Measurements from ENCODE around the gene AP5Z1.

AP5Z1 gene

GRCh38 chr7:4833691-4834600 lies 58.5 kb downstream of the AP5Z1 start:
- H3K36me3 ChIP-seq (ENCODE audit: insufficient read depth, low read length), result no peaks in the 10 kb centered on the region
- H3K9ac ChIP-seq (ENCODE audit: low read length), result no peak overlapping the region
- H3K27ac ChIP-seq (ENCODE audit: low read depth, low read length), result no peak overlapping the region
- no peak overlapping the region for H3K4me3 ChIP-seq (ENCODE audit: low read depth in 1 of 2, low read length in 2 of 2)
- no peaks in the 10 kb centered on the region for H3K9me3 ChIP-seq (ENCODE audit: low read length)
- no peaks in the 10 kb centered on the region for H3K4me1 ChIP-seq (ENCODE audit: insufficient read depth, low read length)
- H3K27me3 ChIP-seq (ENCODE audit: control insufficient read depth in 1 of 2, insufficient read depth in 2 of 2, low read length in 2 of 2), result no peaks in the 10 kb centered on the region

GRCh38 chr7:4834601-4835397 lies 59.4 kb downstream of the AP5Z1 start:
- no peaks in the 10 kb centered on the region for H3K9me3 ChIP-seq (ENCODE audit: low read length)
- no peaks in the 10 kb centered on the region for H3K4me1 ChIP-seq (ENCODE audit: insufficient read depth, low read length)
- H3K27ac ChIP-seq (ENCODE audit: low read depth, low read length), result no peak overlapping the region
- H3K9ac ChIP-seq (ENCODE audit: low read length), result no peak overlapping the region
- H3K27me3 ChIP-seq (ENCODE audit: control insufficient read depth in 1 of 2, insufficient read depth in 2 of 2, low read length in 2 of 2), result no peaks in the 10 kb centered on the region
- H3K36me3 ChIP-seq (ENCODE audit: insufficient read depth, low read length), result no peaks in the 10 kb centered on the region
- H3K4me3 ChIP-seq (ENCODE audit: low read depth in 1 of 2, low read length in 2 of 2), result no peak overlapping the region

GRCh38 chr7:4835398-4836205 lies 60.2 kb downstream of the AP5Z1 start:
- no peak overlapping the region for H3K4me3 ChIP-seq (ENCODE audit: low read depth in 1 of 2, low read length in 2 of 2)

GRCh38 chr7:4836206-4836661 lies 60.8 kb downstream of the AP5Z1 start:
- Histone ChIP-seq H3K4me1 (ENCODE audit: insufficient read depth, low read length) (no peaks in the 10 kb centered on the region), H3K36me3 (ENCODE audit: insufficient read depth, low read length) (no peaks in the 10 kb centered on the region), H3K9ac (ENCODE audit: low read length) (no peak overlapping the region), H3K27ac (ENCODE audit: low read depth, low read length) (no peak overlapping the region), H3K9me3 (ENCODE audit: low read length) (no peaks in the 10 kb centered on the region), H3K4me3 (ENCODE audit: low read depth in 1 of 2, low read length in 2 of 2) (no peak overlapping the region), H3K27me3 (ENCODE audit: control insufficient read depth in 1 of 2, insufficient read depth in 2 of 2, low read length in 2 of 2) (no peaks in the 10 kb centered on the region)

More at GRCh38 chr7:4835398-4836205, 60.2 kb downstream of the AP5Z1 start:
- H3K36me3 ChIP-seq (ENCODE audit: insufficient read depth, low read length), result no peaks in the 10 kb centered on the region
- no peak overlapping the region for H3K27ac ChIP-seq (ENCODE audit: low read depth, low read length)
- H3K27me3 ChIP-seq (ENCODE audit: control insufficient read depth in 1 of 2, insufficient read depth in 2 of 2, low read length in 2 of 2), result no peaks in the 10 kb centered on the region
- H3K4me1 ChIP-seq (ENCODE audit: insufficient read depth, low read length), result no peaks in the 10 kb centered on the region
- no peak overlapping the region for H3K9ac ChIP-seq (ENCODE audit: low read length)
- H3K9me3 ChIP-seq (ENCODE audit: low read length), result no peaks in the 10 kb centered on the region

GRCh38 chr7:4837041-4837802 lies 61.8 kb downstream of the AP5Z1 start:
- H3K4me1 ChIP-seq (ENCODE audit: insufficient read depth, low read length), result no peaks in the 10 kb centered on the region
- no peaks in the 10 kb centered on the region for H3K36me3 ChIP-seq (ENCODE audit: insufficient read depth, low read length)
- no peak overlapping the region for H3K9ac ChIP-seq (ENCODE audit: low read length)
- no peaks in the 10 kb centered on the region for H3K27me3 ChIP-seq (ENCODE audit: control insufficient read depth in 1 of 2, insufficient read depth in 2 of 2, low read length in 2 of 2)
- H3K9me3 ChIP-seq (ENCODE audit: low read length), result no peaks in the 10 kb centered on the region
- no peak overlapping the region for H3K4me3 ChIP-seq (ENCODE audit: low read depth in 1 of 2, low read length in 2 of 2)
- H3K27ac ChIP-seq (ENCODE audit: low read depth, low read length), result no peak overlapping the region

- Histone ChIP-seq H3K9ac (ENCODE audit: low read length) (no peak overlapping the region), H3K36me3 (ENCODE audit: insufficient read depth, low read length) (no peaks in the 10 kb centered on the region)
Measured at GRCh38 chr7:4837803-4838625, 62.6 kb downstream of the AP5Z1 start.

GRCh38 chr7:4838626-4839334 lies 63.4 kb downstream of the AP5Z1 start:
- H3K9me3 ChIP-seq (ENCODE audit: low read length), result no peaks in the 10 kb centered on the region
- H3K4me1 ChIP-seq (ENCODE audit: insufficient read depth, low read length), result no peaks in the 10 kb centered on the region
- H3K27ac ChIP-seq (ENCODE audit: low read depth, low read length), result no peak overlapping the region
- H3K27me3 ChIP-seq (ENCODE audit: control insufficient read depth in 1 of 2, insufficient read depth in 2 of 2, low read length in 2 of 2), result no peaks in the 10 kb centered on the region
- H3K36me3 ChIP-seq (ENCODE audit: insufficient read depth, low read length), result no peaks in the 10 kb centered on the region
- H3K4me3 ChIP-seq (ENCODE audit: low read depth in 1 of 2, low read length in 2 of 2), result no peak overlapping the region
- H3K9ac ChIP-seq (ENCODE audit: low read length), result no peak overlapping the region

More at GRCh38 chr7:4837803-4838625, 62.6 kb downstream of the AP5Z1 start:
- Histone ChIP-seq H3K9me3 (ENCODE audit: low read length) (no peaks in the 10 kb centered on the region), H3K4me3 (ENCODE audit: low read depth in 1 of 2, low read length in 2 of 2) (no peak overlapping the region), H3K27me3 (ENCODE audit: control insufficient read depth in 1 of 2, insufficient read depth in 2 of 2, low read length in 2 of 2) (no peaks in the 10 kb centered on the region), H3K4me1 (ENCODE audit: insufficient read depth, low read length) (no peaks in the 10 kb centered on the region), H3K27ac (ENCODE audit: low read depth, low read length) (no peak overlapping the region)

- Histone ChIP-seq H3K36me3 (ENCODE audit: insufficient read depth, low read length) (no peaks in the 10 kb centered on the region), H3K27ac (ENCODE audit: low read depth, low read length) (no peak overlapping the region), H3K9ac (ENCODE audit: low read length) (no peak overlapping the region), H3K4me1 (ENCODE audit: insufficient read depth, low read length) (no peaks in the 10 kb centered on the region), H3K4me3 (ENCODE audit: low read depth in 1 of 2, low read length in 2 of 2) (no peak overlapping the region), H3K27me3 (ENCODE audit: control insufficient read depth in 1 of 2, insufficient read depth in 2 of 2, low read length in 2 of 2) (no peaks in the 10 kb centered on the region), H3K9me3 (ENCODE audit: low read length) (no peaks in the 10 kb centered on the region)
Measured at GRCh38 chr7:4840079-4840501, 64.7 kb downstream of the AP5Z1 start.
